K562 (cell line): Measurements from ENCODE around the gene PRDX2. TPM values are rescaled to one million over a fixed set of nuclear protein-coding genes. Genes with fewer than 3 reads are reported as not detected.

Experiments used
- CC2D1A ChIP-seq: fragments of 450-650 bp; IDR thresholded peaks from 2 replicates; pipeline ENCODE4 v1.6.1; 2017; ENCODE audit warnings: mild to moderate bottlenecking
- CREBBP ChIP-seq: IDR thresholded peaks from one replicate; pipeline ENCODE4 v1.6.1; 2012; ENCODE audit warnings: low read depth, mild to moderate bottlenecking, control low read depth, inconsistent platforms, low read length
- FOXK1 ChIP-seq: sonication (generic); formaldehyde crosslinking; IDR thresholded peaks from 2 replicates; pipeline ENCODE4 v1.8.0; 2022; ENCODE audit warnings: missing genetic modification reagents, mild to moderate bottlenecking, borderline replicate concordance
- GABPB2 ChIP-seq: fragments of 250-450 bp; sonication (Bioruptor Pico); conservative IDR thresholded peaks from 2 replicates; pipeline ENCODE4 v1.5.1; 2021; ENCODE audit warnings: mild to moderate bottlenecking
- GATA2 ChIP-seq: sonication (generic); formaldehyde crosslinking; IDR thresholded peaks from 2 replicates; pipeline ENCODE4 v1.4.0; 2020; ENCODE audit warnings: mild to moderate bottlenecking, missing genetic modification reagents
- JUND ChIP-seq, 2 experiments: IDR thresholded peaks; 2 replicates in 1 of 2; 3 replicates in 1 of 2; pipeline ENCODE4 v1.6.1; 2011; ENCODE audit warnings: borderline replicate concordance in 2 of 2, low read depth in 2 of 2, low read length in 2 of 2, improper control_type of control experiment in 1 of 2, missing biosample characterization in 1 of 2, missing genetic modification characterization in 1 of 2, missing genetic modification reagents in 1 of 2
- KLF16 ChIP-seq: IDR thresholded peaks from 2 replicates; pipeline ENCODE4 v1.6.1; 2016; ENCODE audit warnings: antibody characterized with exemption
- MNT ChIP-seq, 2 experiments: fragments of 450-650 bp; conservative IDR thresholded peaks; 2 replicates each; pipeline ENCODE4 v1.6.1; 2017; ENCODE audit warnings: mild to moderate bottlenecking in 2 of 2, moderate library complexity in 2 of 2
- NFIC ChIP-seq: fragments of 450-650 bp; IDR thresholded peaks from 2 replicates; pipeline ENCODE4 v1.6.1; 2017; ENCODE audit warnings: mild to moderate bottlenecking, inconsistent platforms
- NR3C1 ChIP-seq: sonication (generic); formaldehyde crosslinking; IDR thresholded peaks from 2 replicates; pipeline ENCODE4 v1.8.1; 2022; ENCODE audit warnings: missing genetic modification reagents
- RBM14 ChIP-seq: fragments of 200-400 bp; formaldehyde crosslinking; IDR thresholded peaks from 2 replicates; pipeline ENCODE4 v1.6.1; 2018; ENCODE audit warnings: low read depth, mild to moderate bottlenecking, low read length, moderate library complexity, borderline replicate concordance; ENCODE audit not compliant: insufficient read depth
- TCFL5 ChIP-seq: fragments of 250-450 bp; sonication (Bioruptor Pico); conservative IDR thresholded peaks from 2 replicates; pipeline ENCODE4 v1.6.1; 2021; ENCODE audit warnings: mild to moderate bottlenecking, moderate library complexity, matching md5 sums
- ZKSCAN1 ChIP-seq: fragments of 150-350 bp; IDR thresholded peaks from 2 replicates; pipeline ENCODE4 v1.6.1; 2016; ENCODE audit warnings: low read depth, low read length
- ZNF274 ChIP-seq: IDR thresholded peaks from 2 replicates; pipeline ENCODE4 v1.6.1; 2011; ENCODE audit warnings: low read depth, mild to moderate bottlenecking, low read length, moderate library complexity, borderline replicate concordance
- ZNF57 ChIP-seq: fragments of 450-650 bp; formaldehyde crosslinking; IDR thresholded peaks from 2 replicates; pipeline ENCODE4 v1.4.0; 2020; ENCODE audit warnings: mild to moderate bottlenecking, moderate library complexity
- ZNF780A ChIP-seq: fragments of 250-450 bp; sonication (Bioruptor Pico); IDR thresholded peaks from 2 replicates; pipeline ENCODE4 v1.5.0; 2021; ENCODE audit warnings: mild to moderate bottlenecking
- polyA plus RNA-seq, 8 experiments: library from polyadenylated mRNA; depleted of rRNA in 4 of 8; stranded (reverse) in 5 of 8; unstranded in 3 of 8; fragments of >200 nt; fragmentation: Nextera tagmentation in 2 of 8; fragmentation: Illumina TruSeq in 1 of 8; extraction: Ambion mirVana in 2 of 8; extraction: Trizol in 1 of 8; gene quantifications; 2 replicates each; pipeline versions ENCODE4 v1.2.1 to v1.2.3, GENCODE V29; 2011 to 2014; ENCODE audit warnings: inconsistent platforms in 1 of 8, missing spikeins in 1 of 8
- total RNA-seq, 7 experiments: library from RNA; depleted of rRNA in 6 of 7; stranded (reverse); fragments of >200 nt in 6 of 7; fragmentation: Illumina TruSeq in 2 of 7; extraction: Trizol in 2 of 7; gene quantifications; 2 replicates each; pipeline versions ENCODE4 v1.2.1 to v1.2.3, GENCODE V29; 2011 to 2021; ENCODE audit warnings: low replicate concordance in 1 of 7
- TF ChIP-seq, protein P1 (sequence below): fragments of 250-450 bp; sonication (Bioruptor Pico); IDR thresholded peaks from 2 replicates; pipeline ENCODE4 v1.4.0; 2020; ENCODE audit warnings: mild to moderate bottlenecking, moderate library complexity
- TF ChIP-seq, protein P2 (sequence below): fragments of 450-650 bp; formaldehyde crosslinking; IDR thresholded peaks from 2 replicates; pipeline ENCODE4 v1.4.0; 2020; ENCODE audit warnings: mild to moderate bottlenecking, moderate library complexity
- TF ChIP-seq, protein P3 (sequence below): fragments of 200-400 bp; formaldehyde crosslinking; IDR thresholded peaks from 2 replicates; pipeline ENCODE4 v1.6.1; 2017; ENCODE audit warnings: mild to moderate bottlenecking, low read depth, low read length, moderate library complexity

PRDX2 gene
- total and polyA plus RNA-seq, 9 of the 15 experiments (the other 6 are each of a cell fraction or from before 2014, with no cell fraction given), result 206 to 1,183 (median 415) TPM

DNA sequence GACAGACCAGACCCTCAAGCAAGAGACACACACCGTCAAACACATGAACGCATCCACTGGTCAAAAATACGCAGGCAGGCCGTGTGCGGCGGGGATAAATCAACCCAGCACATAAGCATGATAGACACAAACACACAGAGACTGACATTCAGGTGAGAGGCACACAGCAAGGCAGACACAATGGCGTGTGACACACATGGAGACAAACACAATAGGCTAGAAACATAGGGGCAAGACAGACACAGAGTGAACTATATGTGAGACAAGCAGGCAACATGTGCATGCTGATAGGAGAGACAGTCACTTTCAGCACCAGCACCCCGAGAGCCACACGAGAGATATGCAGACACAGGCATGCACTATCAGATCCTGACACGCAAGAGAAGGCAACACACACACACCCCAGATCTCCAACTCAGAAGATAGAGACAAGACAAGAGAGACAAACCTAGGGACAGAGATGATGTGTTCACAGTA is 17.2 kb downstream of the PRDX2 start (continued):
- TF ChIP-seq ZKSCAN1, result peak; percentile 66; the same call in 1 of the 2 replicates
- peak; percentile 92 for TF ChIP-seq GATA2 (CRISPR knock-in tag)
- TF ChIP-seq CC2D1A, result peak; percentile 71; the same call in 1 of the 2 replicates
- TF ChIP-seq, protein P1, sequence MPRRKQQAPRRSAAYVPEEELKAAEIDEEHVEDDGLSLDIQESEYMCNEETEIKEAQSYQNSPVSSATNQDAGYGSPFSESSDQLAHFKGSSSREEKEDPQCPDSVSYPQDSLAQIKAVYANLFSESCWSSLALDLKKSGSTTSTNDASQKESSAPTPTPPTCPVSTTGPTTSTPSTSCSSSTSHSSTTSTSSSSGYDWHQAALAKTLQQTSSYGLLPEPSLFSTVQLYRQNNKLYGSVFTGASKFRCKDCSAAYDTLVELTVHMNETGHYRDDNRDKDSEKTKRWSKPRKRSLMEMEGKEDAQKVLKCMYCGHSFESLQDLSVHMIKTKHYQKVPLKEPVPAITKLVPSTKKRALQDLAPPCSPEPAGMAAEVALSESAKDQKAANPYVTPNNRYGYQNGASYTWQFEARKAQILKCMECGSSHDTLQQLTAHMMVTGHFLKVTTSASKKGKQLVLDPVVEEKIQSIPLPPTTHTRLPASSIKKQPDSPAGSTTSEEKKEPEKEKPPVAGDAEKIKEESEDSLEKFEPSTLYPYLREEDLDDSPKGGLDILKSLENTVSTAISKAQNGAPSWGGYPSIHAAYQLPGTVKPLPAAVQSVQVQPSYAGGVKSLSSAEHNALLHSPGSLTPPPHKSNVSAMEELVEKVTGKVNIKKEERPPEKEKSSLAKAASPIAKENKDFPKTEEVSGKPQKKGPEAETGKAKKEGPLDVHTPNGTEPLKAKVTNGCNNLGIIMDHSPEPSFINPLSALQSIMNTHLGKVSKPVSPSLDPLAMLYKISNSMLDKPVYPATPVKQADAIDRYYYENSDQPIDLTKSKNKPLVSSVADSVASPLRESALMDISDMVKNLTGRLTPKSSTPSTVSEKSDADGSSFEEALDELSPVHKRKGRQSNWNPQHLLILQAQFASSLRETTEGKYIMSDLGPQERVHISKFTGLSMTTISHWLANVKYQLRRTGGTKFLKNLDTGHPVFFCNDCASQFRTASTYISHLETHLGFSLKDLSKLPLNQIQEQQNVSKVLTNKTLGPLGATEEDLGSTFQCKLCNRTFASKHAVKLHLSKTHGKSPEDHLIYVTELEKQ (CRISPR knock-in tag), result no peak
- TF ChIP-seq ZNF274, result no peak
- TF ChIP-seq MNT (conservative IDR thresholded peaks at IDR 0.05), result peak; percentile 82 to 91
- no peak for TF ChIP-seq GABPB2 (CRISPR knock-in tag)
- peak; percentile 91 for TF ChIP-seq KLF16
- TF ChIP-seq NR3C1, result no peak
- no peak for TF ChIP-seq CREBBP
- TF ChIP-seq NFIC, result peak; percentile 88
- TF ChIP-seq ZNF780A, result no peak
- TF ChIP-seq JUND (IDR thresholded peaks at IDR 0.05; ENCODE audit: borderline replicate concordance, low read depth, low read length), result peak; percentile 79; the same call in 1 of the 2 replicates
- TF ChIP-seq JUND (tag; IDR thresholded peaks at IDR 0.05; ENCODE audit: borderline replicate concordance, low read depth, low read length), result peak; percentile 82; the same call in 1 of the 3 replicates
- TF ChIP-seq, protein P2, sequence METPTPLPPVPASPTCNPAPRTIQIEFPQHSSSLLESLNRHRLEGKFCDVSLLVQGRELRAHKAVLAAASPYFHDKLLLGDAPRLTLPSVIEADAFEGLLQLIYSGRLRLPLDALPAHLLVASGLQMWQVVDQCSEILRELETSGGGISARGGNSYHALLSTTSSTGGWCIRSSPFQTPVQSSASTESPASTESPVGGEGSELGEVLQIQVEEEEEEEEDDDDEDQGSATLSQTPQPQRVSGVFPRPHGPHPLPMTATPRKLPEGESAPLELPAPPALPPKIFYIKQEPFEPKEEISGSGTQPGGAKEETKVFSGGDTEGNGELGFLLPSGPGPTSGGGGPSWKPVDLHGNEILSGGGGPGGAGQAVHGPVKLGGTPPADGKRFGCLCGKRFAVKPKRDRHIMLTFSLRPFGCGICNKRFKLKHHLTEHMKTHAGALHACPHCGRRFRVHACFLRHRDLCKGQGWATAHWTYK (CRISPR knock-in tag), result no peak
- peak; percentile 67; the same call in 1 of the 2 replicates for TF ChIP-seq FOXK1 (CRISPR knock-in tag)
- TF ChIP-seq ZNF57 (CRISPR knock-in tag), result no peak
- no peak for TF ChIP-seq RBM14
- TF ChIP-seq, protein P3, sequence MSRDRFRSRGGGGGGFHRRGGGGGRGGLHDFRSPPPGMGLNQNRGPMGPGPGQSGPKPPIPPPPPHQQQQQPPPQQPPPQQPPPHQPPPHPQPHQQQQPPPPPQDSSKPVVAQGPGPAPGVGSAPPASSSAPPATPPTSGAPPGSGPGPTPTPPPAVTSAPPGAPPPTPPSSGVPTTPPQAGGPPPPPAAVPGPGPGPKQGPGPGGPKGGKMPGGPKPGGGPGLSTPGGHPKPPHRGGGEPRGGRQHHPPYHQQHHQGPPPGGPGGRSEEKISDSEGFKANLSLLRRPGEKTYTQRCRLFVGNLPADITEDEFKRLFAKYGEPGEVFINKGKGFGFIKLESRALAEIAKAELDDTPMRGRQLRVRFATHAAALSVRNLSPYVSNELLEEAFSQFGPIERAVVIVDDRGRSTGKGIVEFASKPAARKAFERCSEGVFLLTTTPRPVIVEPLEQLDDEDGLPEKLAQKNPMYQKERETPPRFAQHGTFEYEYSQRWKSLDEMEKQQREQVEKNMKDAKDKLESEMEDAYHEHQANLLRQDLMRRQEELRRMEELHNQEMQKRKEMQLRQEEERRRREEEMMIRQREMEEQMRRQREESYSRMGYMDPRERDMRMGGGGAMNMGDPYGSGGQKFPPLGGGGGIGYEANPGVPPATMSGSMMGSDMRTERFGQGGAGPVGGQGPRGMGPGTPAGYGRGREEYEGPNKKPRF, result no peak
- TF ChIP-seq TCFL5, result no peak
